A673 (cell line): ENCODE data around the gene GALNT10.

Source experiments
- CTCF ChIP-seq: fragments of 300-800, 200-600 bp; sonication (generic); conservative IDR thresholded peaks from 2 replicates; pipeline ENCODE4 v1.5.1; 2017; ENCODE audit warnings: low read depth, mild to moderate bottlenecking, antibody characterized with exemption, low read length, moderate library complexity, mixed read lengths
- EZH2 ChIP-seq: fragments of 200-600 bp; sonication (generic); IDR thresholded peaks from 2 replicates; pipeline ENCODE4 v1.6.1; 2017; ENCODE audit warnings: borderline replicate concordance, low read depth, mild to moderate bottlenecking, mixed read lengths, antibody characterized with exemption, low read length; ENCODE audit not compliant: poor library complexity, severe bottlenecking

DNA sequence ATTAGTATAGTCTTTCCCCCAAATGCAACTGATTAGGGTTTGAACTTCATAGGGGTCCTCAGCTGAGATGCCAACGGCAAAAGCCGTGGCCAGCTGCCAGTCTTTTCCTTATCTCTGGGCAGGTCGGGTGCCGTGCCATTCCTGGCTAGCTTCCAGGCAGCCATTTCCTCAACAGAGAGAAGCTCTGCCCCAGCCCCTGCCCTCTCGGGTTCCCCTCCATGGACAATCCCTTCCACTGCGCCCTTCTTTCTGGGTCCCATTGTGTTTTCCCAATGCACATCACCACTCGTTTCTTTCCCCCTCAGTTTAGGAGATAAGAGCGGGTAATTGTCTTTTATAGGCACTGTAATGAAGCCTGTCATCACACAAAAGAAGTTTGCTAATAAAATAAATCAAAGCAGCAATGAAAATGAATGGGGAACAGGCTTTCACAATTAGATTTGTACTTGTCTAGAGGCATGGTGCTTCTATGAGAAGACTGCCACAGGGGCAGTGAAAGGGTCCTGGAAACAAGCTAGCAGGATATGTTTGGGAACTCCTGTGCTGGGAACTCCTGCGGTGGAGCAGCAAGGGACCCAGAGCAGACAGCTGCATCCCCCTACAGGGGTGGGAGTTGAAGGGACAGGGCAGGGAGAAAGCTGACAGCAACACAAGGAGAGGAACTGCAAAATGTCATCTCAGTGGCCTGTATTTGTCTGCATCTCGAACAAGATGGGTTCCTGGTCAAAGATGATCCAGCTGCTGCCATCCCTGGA is 207.3 kb downstream of the GALNT10 start:
- peak; percentile 35; the same call in 1 of the 2 replicates for TF ChIP-seq CTCF
- TF ChIP-seq EZH2: no peak
